Activated T-cell treated with anti-CD3 and anti-CD28 coated beads for 4 hours (primary cell): ENCODE measurements around the gene RPS6KA2.
"Not testable (repeated sequence)": the region's sequence is repeated elsewhere in the genome, so short reads cannot be mapped to it uniquely, and the experiment has no call there.

ENCODE experiments used
- DNase-seq: peaks from one replicate; pipeline ENCODE4 v3.0.0-alpha.2; 2020

The RPS6KA2 gene

GRCh38 chr6:166411271-166411670 lies 215.8 kb downstream of the RPS6KA2 start:
- DNase-seq, result no peak

GRCh38 chr6:166410426-166410935 lies 216.6 kb downstream of the RPS6KA2 start:
- no peak for DNase-seq

GRCh38 chr6:166408936-166409755 lies 217.9 kb downstream of the RPS6KA2 start:
- DNase-seq, result no peak

GRCh38 chr6:166406197-166406596 lies 220.9 kb downstream of the RPS6KA2 start:
- DNase-seq, result no peak

- no peak for DNase-seq
Observed at GRCh38 chr6:166405386-166405785, 221.7 kb downstream of the RPS6KA2 start.

DNA sequence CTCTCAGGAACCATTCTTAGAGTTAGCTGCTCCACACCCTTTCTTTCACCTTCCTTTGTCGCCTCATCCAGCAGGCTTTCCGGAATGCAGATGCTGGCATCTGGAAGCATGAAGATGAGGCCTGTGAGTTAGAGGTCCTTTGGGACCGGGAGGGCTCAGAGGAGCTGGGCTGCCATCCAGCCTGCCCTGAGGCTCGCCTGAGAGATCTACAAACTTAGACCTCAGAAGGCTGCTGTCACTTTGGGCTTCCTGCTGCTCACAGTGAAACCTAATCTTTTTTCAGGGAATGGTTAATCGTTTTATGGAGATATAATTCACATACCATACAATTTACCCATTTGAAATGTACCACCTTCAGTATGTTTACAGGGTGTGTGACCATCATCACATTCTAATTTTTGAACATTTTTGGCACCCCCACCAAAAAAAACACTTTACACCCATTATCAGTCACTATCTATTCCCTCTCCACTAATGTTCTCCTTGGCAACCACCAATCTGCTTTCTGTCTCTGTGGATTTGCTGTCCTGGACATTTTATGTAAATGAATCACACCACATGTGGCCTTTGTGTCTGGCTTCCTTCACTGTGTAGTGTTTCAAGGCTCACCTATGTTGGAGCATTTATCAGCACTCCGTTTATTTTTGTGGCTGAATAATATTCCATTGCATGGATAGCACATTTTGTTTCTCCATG lies 224.3 kb downstream of the RPS6KA2 start:
- DNase-seq, result no peak

DNA sequence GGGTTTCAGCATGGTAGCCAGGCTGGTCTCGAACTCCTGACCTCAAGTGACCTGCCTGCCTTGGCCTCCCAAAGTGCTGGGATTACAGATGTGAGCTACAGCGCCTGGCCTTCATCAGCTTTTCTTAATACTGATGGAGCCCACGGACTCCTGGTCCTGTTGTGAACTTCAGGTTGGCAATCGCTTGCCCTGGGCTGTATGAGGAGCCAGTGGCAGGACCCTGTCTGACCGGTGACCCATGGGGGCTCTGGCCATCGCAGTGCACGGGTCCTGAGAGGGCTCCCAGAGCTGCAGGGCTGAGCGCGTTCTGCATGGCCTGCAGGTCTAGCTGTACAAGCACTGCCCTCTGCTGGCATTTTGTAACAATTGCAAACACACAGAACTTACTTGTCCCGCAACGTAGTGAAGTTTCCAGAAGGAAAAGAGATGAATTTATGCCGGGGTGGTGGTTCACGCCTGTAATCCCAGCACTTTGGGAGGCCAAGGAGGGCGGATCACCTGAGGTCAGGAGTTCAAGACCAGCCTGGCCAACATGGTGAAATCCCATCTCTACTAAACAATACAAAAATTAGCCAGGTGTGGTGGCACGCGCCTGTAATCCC lies 226.3 kb downstream of the RPS6KA2 start:
- peak; percentile 30 for DNase-seq

DNA sequence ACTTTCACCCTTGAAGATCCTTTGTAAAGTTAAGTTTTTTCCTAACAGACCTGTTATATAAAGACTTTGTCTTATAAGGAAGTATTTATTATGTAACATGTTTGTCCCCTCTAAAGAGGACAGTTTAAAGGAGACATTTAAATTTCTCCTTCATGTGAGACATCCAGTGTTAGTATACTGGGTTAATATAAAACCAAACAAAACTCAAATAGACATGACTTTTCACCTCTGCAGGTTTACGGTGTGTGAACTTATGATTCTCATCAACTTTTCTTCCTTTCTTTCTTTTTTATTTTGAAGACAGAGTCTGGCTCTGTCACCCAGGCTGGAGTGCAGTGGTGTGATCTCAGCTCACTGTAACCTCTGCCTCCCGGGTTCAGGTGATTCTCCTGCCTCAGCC lies 226.9 kb downstream of the RPS6KA2 start:
- no peak for DNase-seq

- no peak for DNase-seq
Observed at GRCh38 chr6:166398348-166398747, 228.7 kb downstream of the RPS6KA2 start.

DNA sequence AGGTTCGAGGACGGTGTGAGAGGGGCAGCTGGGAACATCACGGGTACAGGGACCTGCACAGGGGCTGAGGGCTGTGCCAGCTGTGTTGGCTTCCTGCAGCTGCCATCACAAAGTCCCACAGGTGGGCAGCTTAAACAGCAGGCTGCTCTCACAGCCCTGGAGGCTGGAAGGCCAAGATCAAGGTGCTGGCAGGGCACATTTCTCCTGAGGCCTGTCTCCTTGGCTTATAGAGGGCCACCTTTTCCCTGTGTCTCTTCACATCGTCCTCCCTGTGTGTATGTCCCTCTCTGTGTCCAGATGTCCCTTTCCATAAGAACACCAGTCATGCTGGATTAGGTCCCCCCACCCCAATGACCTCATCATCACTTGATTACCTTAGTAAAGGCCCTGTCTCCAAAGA lies 229.2 kb downstream of the RPS6KA2 start:
- no peak for DNase-seq

DNA sequence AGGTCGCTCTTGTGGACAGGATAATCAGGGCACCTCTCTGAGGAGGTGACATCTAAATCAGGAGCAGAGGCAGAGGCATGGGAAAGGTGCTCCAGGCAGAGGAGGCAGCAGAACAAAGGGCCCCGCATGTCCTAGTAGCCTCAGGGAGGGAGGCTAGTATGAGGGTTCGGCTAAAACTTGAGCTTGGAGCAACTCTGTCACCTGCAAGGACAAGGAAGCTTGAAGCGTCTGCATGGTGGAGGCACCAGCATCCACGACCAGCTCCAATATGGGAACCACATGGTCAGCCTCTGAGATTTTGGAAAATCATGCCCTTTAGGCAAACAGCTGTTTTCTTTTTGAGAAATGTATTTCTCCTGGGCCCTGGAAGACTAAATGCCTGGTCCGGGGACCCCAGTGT lies 231.3 kb downstream of the RPS6KA2 start:
- no peak for DNase-seq

GRCh38 chr6:166395351-166395750 lies 231.7 kb downstream of the RPS6KA2 start:
- no peak for DNase-seq

- DNase-seq, result no peak
Observed at GRCh38 chr6:166394036-166394892, 232.8 kb downstream of the RPS6KA2 start.

DNA sequence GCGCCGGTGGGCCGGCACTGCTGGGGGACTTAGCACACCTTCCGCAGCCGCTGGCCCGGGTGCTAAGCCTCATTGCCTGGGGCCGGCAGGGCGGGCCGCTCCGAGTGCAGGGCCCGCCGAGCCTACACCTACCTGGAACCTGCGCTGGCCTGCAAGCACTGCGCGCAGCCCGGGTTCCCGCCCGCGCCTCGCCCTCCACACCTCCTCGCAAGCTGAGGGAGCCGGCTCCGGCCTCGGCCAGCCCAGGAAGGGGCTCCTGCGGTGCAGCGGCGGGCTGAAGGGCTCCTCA lies 233.6 kb downstream of the RPS6KA2 start:
- no peak for DNase-seq

- not testable (repeated sequence) for DNase-seq
Observed at GRCh38 chr6:166392755-166393534, 234.1 kb downstream of the RPS6KA2 start.

- no peak for DNase-seq
Observed at GRCh38 chr6:166389119-166389518, 237.9 kb downstream of the RPS6KA2 start.

- no peak for DNase-seq
Observed at GRCh38 chr6:166388290-166389004, 238.6 kb downstream of the RPS6KA2 start.

- DNase-seq, result no peak
Observed at GRCh38 chr6:166387642-166388289, 239.3 kb downstream of the RPS6KA2 start.

DNA sequence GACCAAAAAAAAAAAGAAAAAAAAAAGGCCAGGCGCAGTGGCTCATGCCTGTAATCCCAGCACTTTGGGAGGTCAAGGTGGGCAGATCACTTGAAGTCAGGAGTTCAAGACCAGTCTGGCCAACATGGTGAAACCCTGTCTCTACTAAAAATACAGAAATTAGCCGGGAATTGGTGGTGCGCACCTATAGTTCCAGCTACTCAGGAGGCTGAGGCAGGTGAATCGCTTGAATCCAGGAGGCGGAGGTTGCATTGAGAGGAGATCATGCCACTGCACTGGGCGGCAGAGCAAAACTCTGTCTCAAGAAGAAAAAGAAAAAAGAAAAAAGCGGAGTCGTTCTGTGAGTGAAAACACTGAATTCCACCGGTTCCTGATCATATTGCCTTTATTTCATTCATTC lies 240.0 kb downstream of the RPS6KA2 start:
- DNase-seq, result not testable (repeated sequence)

DNA sequence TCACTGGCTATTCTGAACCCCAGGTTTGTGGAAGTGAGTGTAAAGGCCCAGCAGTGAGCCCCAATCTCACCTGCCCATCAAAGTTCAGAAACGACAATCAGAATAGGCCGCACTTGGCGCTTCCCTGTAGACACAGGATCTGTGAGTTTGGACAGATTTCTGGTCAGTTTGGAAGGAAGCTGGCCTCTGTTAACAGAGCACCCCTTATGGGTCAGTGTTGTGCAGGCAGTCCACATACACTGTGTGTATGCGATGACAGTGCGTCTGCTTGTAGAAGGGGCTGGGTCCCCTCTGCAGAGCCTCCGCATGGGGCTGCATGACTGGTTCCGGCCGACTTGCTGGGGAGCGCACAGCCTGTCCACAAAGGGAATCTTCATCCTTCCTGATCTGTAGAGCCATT lies 240.9 kb downstream of the RPS6KA2 start:
- no peak for DNase-seq

DNA sequence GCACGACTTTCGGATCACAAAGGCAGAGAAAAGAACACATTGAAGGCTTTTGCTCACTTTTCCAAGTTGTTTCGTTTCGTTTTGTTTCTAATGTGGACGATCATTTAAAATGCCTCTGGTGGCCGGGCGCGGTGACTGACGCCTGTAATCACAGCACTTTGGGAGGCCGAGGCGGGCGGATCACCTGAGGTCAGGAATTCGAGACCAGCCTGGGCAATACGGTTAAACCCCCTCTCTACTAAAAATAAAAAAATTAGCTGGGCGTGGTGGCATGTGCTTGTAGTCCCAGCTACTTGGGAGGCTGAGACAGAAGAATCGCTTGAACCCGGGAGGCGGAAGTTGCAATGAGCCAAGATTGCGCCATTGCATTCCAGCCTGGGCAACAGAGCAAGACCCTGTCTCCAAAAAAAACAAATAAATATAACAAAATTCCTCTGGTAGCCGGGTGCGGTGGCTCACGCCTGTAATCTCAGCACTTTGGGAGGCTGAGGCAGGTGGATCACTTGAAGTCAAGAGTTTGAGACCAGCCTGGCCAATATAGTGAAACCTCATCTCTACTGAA lies 243.2 kb downstream of the RPS6KA2 start:
- DNase-seq, result peak; percentile 14
